ENCODE measurements around the gene RNASE3.
"Not testable (repeated sequence)": the region's sequence is repeated elsewhere in the genome, so short reads cannot be mapped to it uniquely, and the experiment has no call there.

DNA sequence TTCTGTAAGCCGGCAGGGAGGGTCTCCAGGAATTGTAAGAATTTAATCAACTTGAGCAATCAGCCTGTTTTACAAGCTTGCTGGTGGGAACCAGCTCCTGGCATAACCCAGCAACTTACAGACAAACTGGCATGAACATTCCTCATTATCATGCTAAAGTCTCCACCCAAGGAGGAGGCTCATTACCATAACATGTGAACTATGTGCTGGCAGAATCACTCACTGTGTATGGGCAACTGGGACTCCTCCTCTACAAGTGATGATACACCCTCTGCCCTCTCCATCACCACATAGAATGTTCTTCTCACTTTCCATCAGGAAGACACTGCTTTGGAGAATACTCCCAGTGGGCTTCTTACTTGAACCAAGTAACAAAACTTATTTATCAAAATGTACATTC, 4.1 kb downstream of the RNASE3 start:
- TF ChIP-seq POLR2AphosphoS5 (IDR thresholded peaks at IDR 0.05; ENCODE audit: low read depth, low read length); POLR2A (IDR thresholded peaks at IDR 0.05; ENCODE audit: low read depth, low read length); SPI1 (IDR thresholded peaks at IDR 0.05; ENCODE audit: low read depth, low read length); TAF1 (IDR thresholded peaks at IDR 0.05; ENCODE audit: low read depth, low read length); PAX5 (IDR thresholded peaks at IDR 0.05; ENCODE audit: insufficient read depth, low read length, severe bottlenecking): not testable (repeated sequence)
